HG03378 (cell line): Measurements from ENCODE around the gene CYSRT1.
A peak's percentile ranks its signal among the peaks of the same experiment; 100 is the strongest.

Experiments
- ATAC-seq: cut with Tn5 transposase; IDR thresholded peaks from one replicate; pipeline ENCODE4 v1.9.1; 2021; ENCODE audit warnings: mild to moderate bottlenecking, moderate library complexity; ENCODE audit not compliant: unreplicated experiment

CYSRT1 gene

DNA sequence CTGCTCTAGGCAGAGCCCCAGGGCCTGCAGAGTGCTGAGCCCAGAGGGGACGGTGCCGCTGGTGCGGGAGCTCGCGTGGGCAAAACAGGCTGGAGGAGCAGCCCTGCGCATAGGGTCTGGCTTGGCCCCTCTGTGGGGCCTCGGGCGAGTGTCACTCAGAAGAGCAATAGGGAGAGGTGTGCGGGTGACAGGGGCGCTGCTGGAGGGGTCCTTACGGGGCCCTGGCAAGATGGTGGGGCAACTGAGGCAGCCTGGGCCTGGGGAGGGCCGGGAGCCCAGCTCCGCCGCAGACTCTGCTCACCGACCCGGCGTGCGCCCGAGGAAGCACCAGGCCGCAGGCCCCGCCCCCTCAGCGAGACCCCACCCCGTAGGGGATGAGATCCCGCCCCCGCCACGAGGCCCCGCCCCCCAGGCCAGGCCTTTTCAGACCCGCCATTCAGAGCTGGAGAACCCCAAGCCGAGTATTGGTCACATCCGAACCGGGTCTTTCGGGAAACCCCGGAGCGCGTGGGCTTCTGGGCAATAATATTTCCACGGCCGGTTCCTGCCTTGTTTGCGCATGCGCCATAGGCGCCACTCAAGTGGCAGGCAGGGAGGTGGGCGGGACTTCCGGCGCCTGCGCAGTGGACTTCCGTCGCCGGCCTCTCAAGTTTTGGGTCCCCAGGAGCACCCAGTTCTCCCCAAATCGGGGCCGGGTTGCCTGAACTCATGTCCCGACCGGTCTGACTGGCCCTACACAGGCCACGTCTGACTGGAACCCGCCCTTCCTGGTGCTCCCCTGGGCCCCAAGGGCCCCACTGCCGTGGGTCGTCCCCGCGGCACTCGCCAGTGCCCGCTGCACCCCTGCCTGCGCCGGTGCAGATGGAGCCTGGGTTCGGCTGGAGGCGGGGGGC is 1.6 kb upstream of the CYSRT1 start:
- ATAC-seq, result peak; percentile 56

- ATAC-seq, result no peak
Measured at GRCh38 chr9:137225699-137226331, 841 bp downstream of the CYSRT1 start.

DNA sequence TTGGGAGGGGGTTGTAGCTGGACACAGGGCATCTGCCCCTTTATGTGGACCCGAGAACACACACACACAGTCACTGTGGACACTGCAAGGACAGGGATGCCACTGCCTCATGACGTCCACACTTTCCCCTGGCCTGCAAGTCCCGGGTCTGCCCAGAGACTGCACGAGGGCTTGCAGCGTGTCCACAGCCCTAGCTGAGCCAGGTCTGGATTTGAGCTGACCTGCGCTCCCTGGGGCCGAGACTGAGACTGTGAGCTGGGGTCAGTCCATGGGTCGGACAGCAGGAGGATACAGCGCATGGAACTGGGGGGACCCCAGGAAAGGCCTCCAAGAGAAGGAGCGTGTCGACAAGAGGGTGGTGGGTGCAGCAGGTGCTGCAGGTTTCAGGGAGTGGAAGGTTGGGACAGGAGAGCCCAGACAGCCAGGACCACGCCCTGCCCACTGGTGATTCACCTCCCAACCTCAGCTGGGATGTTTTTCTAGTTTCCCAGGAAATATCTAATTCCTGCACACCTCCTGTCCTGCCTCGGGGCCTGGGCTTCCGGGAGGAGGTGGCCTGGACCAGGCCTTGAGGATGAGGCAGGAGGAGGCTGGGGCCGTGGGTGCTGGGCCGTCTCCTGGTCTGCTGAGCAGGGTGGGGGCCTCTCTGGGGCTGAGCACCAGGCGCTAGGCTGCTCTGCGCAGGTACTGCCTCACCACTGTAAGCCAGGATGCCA is 1.5 kb downstream of the CYSRT1 start:
- no peak for ATAC-seq

DNA sequence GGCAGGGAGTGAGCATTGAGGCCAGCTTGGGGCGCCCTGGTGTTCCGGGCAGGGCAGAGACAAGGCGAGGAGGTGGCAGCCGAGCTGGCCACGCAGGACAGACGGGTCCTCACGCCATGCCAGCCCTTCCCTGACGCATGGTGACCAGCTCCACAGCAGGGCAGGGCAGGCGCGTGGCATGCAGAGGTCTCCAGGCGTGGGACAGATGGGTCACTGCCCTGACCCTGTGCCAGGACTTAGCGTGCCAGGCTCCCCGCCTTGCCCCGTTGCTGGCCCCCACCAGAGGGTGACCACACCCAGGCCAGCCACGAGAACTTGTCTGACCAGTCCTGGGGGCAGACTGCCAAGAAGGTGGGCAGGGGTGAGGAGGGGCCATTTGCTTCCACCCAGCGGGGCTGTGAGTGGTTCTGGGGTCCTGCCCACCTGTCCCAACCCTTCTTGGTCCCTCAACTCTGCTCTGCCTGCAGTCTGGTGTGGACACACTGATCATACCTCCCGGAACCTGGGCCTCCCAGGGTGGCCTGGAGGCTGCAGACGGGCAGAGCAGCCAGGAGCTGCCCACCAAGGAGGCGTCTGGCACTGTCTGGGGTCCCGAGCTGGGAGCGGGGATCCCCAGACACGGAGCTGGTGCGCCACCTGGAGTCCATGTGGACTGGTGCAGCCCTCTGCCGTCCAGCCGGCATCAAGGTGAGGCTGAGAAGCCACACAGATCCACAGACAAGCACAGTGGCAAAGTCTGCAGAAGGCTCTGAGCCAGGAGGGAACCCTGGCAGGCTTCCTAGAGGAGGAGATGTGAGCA is 2.3 kb downstream of the CYSRT1 start, which contains the start of gene RNF224:
Gene RNF224 (plus strand): TSS at position 449 of the 799 bp plus-strand sequence. CDS start 834 bp downstream, outside the sequence.
- ATAC-seq, result no peak

DNA sequence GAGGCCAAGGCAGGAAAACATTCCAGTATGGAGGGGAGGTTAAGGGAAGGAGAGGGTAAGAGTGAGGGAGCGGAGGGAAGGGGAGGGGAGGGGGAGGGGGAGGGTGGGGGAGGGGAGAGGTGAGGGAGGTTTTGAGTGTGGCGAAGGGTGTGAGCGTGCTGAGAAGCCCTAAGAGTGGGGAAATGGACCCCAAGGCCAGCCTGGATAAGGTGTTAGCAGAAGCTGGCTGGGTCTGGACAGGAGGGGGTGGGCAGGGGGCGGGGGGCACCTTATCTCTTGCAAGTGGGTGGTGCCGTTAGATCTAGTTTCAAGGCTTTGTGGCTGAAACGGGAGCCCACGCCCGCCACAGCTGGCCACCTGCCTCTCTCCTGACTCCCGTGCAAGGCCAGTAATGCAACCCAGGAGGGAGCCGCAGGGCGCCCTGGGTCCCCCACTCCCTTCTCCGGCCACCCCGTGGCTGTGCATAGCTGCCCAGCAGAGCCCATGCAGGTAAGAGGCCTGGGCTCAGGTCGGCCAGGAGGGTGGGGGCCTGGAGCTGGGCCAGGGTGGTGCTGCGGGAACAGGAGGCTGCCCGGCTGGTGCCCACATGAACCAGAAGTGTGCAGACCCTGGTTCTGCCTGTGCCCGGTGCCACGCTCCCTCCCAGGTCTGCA is 3.0 kb downstream of the CYSRT1 start:
- no peak for ATAC-seq

DNA sequence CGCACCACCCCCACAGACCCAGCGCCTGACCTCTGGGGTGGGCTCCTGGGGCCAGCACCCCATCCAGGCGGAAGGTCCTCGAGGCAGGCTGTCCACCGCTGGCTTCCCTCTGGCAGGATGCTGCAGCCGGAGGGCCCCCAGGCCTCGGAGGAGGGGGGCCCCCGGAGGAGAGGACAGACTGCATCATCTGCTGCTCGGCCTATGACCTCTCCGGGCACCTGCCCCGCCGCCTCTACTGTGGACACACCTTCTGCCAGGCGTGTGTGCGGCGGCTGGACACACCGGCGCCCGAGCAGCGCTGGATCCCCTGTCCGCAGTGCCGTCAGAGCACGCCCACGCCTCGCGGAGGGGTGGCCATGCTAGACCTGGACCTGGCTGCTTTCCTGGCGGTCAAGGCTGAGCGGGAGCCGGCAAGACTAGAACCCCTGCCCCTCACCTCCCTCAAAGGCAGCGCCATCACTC is 3.6 kb downstream of the CYSRT1 start:
- ATAC-seq, result no peak

GRCh38 chr9:137228968-137229896 is 4.3 kb downstream of the CYSRT1 start:
- no peak for ATAC-seq

DNA sequence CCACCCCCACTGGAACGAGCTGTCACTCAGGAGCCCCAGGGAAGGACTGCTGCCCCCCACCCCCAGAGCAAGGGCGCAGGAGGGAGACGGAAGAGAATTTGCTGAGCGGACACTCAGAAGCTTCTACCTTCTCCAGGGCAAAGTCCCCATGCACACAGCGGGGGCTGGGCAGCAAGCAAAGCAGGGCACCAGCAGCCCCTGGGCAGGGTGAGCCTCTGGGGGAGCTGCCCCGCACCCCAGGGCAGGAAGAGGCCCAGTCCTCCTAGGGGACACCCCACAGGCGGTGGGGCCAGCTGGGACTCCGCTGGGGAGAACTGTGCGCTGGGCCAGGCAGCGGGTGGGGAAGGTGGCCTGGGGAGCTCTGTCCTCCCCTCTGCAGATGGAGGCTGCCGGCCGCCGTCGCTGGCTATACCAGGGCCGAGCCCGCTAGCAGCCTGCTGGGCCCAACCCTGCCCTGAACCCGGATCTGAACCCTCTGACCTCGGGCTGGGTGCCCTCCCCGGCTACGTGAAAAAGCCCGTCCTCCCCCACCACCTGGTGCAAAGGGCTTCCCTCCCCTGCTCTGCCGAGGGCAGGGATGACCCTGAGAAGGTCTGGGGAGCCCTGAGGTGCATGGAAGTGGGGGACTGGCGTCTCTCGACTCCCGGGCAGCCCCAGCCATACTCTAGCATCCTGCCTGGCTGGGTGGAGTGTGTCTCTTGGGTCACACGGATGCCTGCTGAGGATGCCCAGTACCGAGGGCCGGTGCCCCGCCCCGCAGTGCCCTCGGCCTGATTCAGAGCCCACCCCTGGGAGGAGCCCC is 5.1 kb downstream of the CYSRT1 start:
- no peak for ATAC-seq

DNA sequence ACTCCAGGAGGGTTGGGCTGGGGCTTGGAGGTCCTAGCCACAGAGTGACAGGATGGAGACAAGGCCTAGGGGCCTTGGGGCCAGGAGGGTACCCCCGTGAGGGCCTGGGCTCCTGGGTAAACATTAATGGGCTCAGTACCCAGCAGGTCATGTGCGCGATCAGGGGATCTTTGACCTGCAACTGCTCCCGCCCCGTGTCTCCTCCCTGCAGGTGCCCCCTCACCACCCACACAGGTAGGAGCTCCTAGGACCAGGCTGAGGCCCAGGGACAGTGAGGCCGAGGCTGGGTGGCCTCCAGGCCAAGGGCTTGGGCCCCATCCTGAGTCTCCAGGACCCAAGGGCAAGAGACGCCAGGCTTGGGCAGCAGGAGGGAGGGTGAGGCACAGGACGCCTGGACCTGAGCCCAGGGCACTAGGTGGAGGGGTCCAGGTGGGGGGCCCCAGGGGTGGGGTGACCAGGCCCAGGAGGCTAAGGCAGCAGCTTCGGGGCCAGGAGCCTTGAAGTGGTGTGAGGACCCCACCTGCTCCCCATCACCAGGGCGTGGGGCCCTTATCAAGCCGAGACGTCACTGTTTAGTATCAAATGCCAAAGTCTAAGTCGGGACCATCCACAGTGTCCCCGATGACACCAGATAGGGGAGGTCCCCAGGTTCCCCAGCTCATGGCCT is 5.9 kb downstream of the CYSRT1 start, which contains the start of gene SLC34A3:
Gene SLC34A3 (plus strand): TSS at position 197 of the 667 bp plus-strand sequence. CDS start 802 bp downstream, outside the sequence.
- ATAC-seq, result no peak

GRCh38 chr9:137231372-137232039 is 6.5 kb downstream of the CYSRT1 start:
- ATAC-seq, result no peak

GRCh38 chr9:137232101-137232500 is 7.1 kb downstream of the CYSRT1 start:
- ATAC-seq, result no peak

GRCh38 chr9:137232510-137232909 is 7.5 kb downstream of the CYSRT1 start:
- ATAC-seq, result no peak

GRCh38 chr9:137233143-137233980 is 8.4 kb downstream of the CYSRT1 start:
- no peak for ATAC-seq

- ATAC-seq, result no peak
Measured at GRCh38 chr9:137234055-137234697, 9.2 kb downstream of the CYSRT1 start.

GRCh38 chr9:137234758-137235423 is 9.9 kb downstream of the CYSRT1 start:
- no peak for ATAC-seq
